ENCODE data around the gene DDX59.
"Not testable (repeated sequence)": the region's sequence is repeated elsewhere in the genome, so short reads cannot be mapped to it uniquely, and the experiment has no call there.

DDX59 gene

DNA sequence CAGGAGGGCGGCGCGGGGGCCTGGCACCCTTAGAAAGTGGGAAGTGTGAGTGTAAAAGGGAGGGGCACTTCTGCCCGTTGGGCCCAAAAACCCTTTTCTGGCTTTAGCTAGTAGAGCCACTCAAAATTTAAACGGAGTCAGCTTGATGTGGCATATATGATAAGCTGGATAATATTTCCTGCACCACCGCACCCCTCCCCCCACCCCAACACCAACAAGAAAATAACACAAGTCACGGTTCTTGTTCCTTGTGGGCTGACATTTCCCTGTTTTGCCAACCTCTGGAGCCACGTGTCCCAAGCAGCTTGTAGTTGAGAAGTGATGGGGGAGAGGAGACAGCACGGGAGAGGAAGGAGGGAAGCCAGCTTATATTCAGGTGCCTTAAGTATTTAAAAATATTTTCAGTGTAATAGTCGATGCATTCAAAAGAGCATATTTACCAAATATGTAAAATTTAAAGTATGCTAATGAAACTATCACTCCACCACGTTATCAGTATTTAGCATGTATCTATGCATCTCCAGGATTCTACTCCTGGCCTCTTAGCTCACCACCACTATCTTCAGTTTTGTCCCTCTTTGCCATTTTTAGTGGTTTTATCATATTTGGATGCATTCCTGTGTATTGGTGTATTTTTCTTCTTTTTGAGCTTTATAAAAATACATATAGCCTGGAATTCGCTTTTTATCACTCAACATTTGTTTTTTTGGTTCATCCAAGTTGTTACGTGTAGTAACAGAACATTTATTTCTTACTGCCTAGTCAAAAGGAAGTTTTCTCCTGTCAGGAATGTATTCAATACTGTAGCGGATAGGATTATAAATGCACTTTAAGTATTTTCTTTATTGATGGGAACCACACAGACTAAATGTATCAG, 773 bp upstream of the DDX59 start:
- peak; percentile 83 for DNase-seq

DNA sequence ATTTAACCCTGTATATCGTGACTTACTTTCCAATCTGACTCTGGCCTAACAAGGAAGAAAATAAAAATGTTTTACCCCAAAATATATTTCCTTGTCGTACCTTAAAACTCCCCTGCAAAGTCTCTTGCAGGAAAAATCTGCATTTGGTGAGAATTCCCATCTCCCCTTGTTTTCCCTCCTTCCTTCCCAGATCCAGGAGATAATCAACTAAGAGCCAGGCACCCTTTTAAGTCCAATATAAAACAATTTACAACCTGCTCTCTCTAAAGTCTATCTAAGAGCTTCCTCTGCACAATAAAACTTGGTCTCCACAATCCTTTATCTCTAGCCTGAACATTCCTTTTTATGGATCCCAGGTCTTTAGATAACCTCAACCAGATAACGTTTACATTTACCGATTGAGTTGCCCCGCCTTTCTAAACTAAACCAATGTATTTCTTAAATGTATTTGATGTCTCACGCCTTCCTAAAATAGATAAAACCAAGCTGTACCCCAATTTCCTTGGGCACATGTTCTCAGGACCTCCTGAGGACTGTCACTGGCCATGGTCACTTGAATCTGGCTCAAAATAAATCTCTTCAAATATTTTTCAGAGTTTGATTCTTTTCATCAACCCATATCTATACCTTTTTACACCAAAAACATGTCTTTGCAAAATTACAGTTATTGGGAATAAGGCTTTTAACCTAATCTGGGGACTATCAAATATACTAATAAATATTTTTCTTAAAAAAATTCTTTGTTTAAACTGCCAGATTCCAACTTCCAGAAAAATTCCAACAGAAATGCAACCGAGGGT, 993 bp downstream of the DDX59 start:
- no peak for DNase-seq

GRCh38 chr1:200666309-200666708, 3.4 kb downstream of the DDX59 start:
- no peak for DNase-seq

DNA sequence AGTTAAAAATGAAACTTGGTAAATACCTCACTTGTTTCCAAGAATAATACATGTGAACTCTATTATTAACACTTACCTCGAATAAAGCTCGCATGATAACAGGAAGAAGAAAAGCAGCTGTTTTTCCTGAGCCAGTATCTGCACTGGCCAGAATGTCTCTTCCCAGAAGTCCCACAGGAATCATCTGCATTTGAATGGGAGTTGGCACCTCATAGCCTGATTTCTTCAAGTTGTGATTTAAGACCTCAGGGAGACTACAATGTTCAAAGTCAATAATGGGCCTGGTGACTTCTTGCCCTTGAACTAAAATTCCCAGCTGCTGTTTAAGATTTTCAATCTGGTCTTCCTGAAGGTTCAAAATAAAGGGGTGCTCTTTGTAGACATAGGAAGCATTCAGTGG, 3.8 kb downstream of the DDX59 start:
- DNase-seq: no peak

DNA sequence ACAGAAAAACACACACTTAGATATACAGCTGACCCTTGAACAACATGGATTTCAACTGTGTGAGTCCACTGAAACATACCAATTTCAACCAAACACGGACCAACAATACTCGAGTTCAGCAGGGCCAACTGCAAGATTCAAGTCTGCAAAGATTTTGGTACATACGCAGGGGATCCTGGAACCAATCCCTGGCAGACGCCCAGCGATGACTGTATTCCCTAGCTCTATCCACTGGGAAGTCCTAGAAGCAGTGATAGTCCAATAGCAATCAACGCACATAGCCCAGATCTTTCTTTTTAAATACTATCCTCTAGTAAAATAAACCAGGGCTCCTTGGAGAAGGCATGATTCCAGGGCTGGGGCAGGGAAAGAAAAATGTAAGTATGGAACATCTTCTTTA, 9.0 kb downstream of the DDX59 start:
- DNase-seq: no peak

DNA sequence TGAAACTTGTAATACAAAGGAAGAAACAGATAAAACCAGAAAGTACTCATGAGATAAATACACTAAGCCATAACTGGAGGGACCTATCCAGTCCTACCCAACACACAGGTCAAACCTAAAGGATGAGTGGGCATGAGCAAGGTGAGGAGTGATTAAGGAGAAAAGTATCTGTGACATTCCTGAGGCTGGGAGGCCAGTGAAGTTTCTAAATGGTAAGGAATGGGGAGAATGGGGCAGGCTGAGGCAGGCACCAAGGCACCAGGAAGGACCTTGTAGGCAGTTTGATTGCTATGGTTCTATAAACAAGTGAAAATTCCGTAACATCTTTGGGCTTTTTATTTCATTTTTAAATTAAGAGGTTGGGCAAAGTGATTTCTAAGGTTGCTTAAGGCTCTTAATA, 10.4 kb downstream of the DDX59 start:
- DNase-seq: no peak

- DNase-seq: no peak
Observed at GRCh38 chr1:200658037-200658818, 11.5 kb downstream of the DDX59 start.

DNA sequence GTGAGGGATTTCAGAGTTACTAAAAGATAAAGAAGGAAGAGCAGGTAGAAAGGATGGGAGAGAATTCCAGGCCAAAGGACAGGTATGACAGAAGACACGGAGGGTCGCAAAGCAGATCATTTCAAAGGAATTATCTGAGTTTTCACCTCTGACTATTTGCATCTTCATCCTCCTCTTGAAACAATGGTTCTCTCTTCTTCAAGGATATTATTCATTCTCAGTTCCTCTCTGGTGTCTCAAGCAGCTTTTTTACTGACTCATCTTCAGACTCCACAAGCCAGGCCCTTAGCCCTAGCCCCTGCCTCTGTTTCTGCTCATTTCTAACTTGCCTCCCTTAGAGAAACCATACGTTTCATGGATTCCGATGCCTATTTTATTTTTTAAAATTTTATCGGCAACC, 15.0 kb downstream of the DDX59 start:
- DNase-seq: no peak

DNA sequence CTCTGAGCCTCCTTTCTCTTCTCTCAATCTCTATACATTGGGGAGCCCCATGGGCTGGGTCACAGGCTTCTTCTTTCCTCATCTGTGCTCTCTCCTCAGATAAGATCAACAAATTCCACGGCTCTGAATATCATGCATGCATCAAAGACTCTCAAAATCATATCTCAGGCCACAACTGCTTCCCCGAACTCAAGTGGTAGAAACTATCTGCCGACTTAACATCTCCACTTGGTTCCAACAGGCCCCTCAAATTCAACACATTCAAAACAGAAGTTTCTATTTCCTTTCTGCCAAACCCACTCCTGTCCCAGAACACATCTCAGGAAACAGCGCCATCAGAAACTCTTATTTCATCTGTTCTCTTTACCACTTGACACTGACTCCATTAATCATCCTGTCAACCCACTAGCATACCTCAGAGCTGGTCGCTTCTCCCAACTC, 16.7 kb downstream of the DDX59 start:
- DNase-seq: no peak

- no peak for DNase-seq
Observed at GRCh38 chr1:200652378-200652777, 17.3 kb downstream of the DDX59 start.

DNA sequence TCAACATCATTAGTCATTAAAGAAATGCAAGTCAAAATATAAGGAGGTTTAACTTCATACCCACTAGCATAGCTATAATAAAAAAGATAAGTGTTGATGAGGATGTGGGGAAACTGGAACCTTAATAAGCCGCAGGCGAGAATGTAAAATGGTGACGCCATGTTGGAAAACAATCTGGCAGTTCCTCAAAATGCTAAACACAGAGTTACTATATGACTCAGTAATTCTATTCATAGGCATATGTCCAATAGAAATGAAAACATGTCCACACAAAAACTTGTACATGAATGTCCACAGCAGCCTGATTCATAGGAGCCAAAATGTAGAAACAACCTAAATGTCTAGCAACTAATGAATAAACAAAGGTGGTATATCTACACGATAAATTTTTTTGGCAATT, 23.2 kb downstream of the DDX59 start:
- DNase-seq: no peak

- DNase-seq: no peak
Observed at GRCh38 chr1:200644021-200644420, 25.7 kb downstream of the DDX59 start.

DNA sequence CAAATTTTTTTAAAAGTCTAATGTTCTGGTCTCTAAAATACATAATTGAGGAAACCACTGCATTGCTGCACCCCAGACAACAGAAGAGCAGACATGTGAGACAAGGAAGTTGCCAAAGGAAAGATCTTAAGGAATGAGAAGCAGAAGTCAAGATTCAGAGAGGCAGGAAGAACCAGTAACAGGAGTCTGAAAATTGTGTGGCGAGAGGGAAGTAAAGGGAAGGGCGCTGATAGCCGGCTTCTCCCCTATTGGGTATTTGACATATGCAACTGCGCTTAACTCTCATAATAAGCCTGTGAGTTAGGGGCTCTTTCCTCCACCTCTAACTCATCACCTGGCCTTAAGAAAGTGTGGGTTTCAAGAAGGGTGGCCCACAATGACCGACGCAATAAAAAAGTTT, 27.2 kb downstream of the DDX59 start:
- no peak for DNase-seq

DNA sequence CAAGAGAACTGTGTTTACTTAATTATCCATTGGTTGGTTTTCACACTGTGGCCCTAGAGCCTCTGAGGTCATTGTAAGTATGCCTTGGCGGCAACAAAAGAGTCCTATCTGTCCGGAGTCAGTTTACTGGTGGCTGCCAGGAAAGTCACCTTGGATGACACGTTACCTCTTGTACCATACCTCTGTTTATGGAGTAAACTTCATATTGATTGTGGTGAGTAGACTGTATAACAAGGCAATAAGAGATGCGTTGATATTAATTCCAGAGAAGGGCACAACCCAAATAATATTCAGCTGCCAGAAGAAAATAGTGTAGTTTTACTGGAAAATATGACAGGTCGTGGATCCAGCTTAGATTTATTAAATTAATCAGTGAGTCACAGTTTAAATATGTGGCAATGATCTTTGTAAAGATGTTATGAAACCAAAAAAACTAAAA, 28.7 kb downstream of the DDX59 start:
- DNase-seq: no peak

- no peak for DNase-seq
Observed at GRCh38 chr1:200640373-200640962, 29.2 kb downstream of the DDX59 start.

- DNase-seq: no peak
Observed at GRCh38 chr1:200638073-200638472, 31.6 kb downstream of the DDX59 start.

DNA sequence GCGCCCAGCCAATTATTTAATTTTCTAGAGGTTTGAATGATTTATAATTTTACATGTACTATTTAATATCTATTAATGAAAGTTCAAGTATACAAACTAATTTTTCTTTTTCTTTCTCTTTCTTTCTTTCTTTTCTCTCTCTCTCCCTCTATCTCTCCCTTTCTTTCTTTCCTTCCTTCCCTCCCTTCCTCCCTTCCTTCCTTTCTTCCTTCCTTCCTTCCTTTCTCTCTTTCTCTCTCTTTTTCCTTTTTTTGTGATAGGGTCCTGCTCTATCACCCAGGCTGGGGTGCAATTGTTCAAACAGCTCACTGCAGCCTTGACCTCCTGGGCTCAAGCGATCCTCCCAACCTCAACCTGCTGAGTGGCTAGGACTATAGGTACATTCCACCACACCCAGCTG, 33.0 kb downstream of the DDX59 start:
- DNase-seq: no peak

DNA sequence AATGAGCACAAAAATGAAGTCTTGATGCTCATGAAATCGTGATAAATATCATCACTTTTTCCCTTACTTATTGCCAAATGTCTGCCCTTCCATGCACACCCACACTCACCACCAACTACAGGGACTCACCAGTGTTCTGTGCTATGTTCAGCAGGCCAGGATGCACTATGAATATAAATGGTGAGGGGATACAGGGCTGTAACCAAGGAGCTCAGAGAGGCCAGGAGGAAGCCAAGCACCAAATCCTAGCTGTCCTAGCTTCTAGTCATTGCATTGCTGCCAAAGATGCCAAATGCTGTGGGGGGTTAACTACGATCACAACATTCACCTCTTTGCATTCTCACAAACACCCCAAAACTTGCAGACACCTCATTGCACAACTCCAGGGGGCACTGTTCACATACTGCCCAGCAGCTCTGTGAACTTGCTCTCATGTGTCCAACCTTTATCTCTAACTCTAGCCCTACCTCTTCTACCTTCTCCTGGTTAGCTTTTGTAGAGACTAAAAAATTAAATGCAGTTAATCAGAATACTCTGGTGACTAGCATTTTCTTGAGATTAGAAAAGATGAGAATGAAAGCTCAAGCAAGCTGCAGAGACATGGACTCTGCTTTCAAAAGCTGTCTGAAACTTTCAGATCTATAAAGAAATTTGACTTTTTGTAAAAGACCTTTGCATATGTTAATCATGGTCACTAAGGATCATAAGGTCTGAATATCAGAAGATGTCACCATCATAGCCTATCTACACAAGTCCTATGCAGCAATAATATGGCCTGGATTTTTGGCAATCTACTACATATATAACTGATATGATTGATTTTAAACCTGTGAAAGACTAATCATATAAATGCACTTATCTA, 35.2 kb downstream of the DDX59 start:
- DNase-seq: no peak

DNA sequence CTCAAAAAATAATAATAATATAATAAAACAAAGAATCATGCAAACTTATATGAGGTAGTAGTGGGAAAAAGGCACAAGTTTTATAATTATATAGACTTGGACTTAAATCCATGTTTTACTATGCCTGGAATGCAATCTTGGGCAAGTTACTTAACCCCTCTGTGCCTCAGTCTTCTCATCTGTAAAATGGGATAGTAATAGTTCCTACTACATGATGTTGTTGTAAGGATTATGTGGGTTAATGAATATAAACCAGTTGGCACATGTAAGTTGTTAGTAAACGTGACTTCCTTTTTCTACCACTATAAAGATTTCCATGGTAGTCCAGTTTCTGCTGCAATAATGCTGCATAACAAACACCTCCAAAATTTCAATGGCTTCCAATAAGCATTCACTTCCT, 38.3 kb downstream of the DDX59 start:
- DNase-seq: no peak

GRCh38 chr1:200630515-200630899, 39.2 kb downstream of the DDX59 start:
- not testable (repeated sequence) for DNase-seq

DNA sequence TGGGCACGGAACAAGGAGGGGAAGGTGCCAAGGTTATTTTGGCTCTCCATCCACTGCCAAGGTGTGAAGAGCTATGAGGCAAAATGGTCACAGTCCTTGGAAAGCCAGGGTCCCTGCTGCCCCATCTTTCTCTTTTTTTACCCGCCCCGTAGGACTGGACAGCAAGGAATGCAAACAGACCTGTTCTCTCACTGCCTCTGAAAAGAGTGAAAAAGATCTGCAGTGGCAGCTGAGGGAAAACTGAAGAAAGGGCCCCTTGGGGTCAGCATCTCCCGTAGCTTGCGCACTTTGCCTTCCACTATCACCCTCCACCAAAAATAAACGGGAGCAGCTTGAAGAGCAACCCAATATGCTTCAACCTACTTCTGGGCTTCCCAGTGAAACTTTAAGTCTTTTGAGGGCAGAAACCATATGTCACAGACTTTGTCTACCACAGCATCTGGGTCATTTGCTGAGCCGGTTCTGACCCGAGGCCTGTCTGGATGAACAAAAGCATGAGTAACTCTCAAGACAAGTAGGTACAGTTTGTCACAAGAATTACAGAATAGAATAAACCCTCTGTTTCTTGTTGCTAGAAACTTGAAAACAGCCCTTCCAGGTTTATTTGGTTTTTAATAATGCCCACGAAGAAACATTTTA, 39.7 kb downstream of the DDX59 start:
- no peak for DNase-seq

All from NCI-H510A treated with DMSO at 0.1 percent for 48 hours (cell line).